Neural progenitor cell (in vitro differentiated cells): Measurements from ENCODE around the gene BCL7B.

Source experiments
- CTCF ChIP-seq: fragments of 200-600 bp; sonication (generic); IDR thresholded peaks from 2 replicates; pipeline ENCODE4 v1.5.1; 2017; ENCODE audit warnings: antibody characterized with exemption, mild to moderate bottlenecking
- EZH2 ChIP-seq: fragments of 200-600 bp; sonication (generic); IDR thresholded peaks from 2 replicates; pipeline ENCODE4 v1.6.1; 2017; ENCODE audit warnings: antibody characterized with exemption, mild to moderate bottlenecking, moderate library complexity
- EZH2phosphoT487 ChIP-seq: fragments of 200-600 bp; sonication (generic); IDR thresholded peaks from 2 replicates; pipeline ENCODE4 v1.6.1; 2017; ENCODE audit warnings: antibody characterized with exemption

GRCh38 chr7:73582664-73583202 lies 25.2 kb upstream of the BCL7B start:
- TF ChIP-seq CTCF (no peak), EZH2phosphoT487 (no peak), EZH2 (no peak)
